Neutrophil (primary cell): ENCODE measurements around the gene LGALS1.
A peak's percentile ranks its signal among the peaks of the same experiment; 100 is the strongest.
"Not testable (repeated sequence)": the region's sequence is repeated elsewhere in the genome, so short reads cannot be mapped to it uniquely, and the experiment has no call there.

Source experiments
- H3K27ac ChIP-seq: fragments of 200-600 bp; sonication (generic); 2 replicates; pipeline ENCODE4 v1.5.1; 2016; ENCODE audit warnings: mild to moderate bottlenecking, moderate library complexity
- H3K27me3 ChIP-seq: fragments of 200-600 bp; sonication (generic); 2 replicates; pipeline ENCODE4 v1.6.0; 2016; ENCODE audit warnings: mild to moderate bottlenecking
- H3K36me3 ChIP-seq: fragments of 200-600 bp; sonication (generic); 2 replicates; pipeline ENCODE4 v1.5.1; 2017
- H3K4me1 ChIP-seq, 2 experiments: fragments of 200-600 bp in 1 of 2; sonication (generic) in 1 of 2; 1 replicate in 1 of 2; 2 replicates in 1 of 2; pipeline versions ENCODE4 v1.5.1 to v1.6.1; 2013 to 2016; ENCODE audit warnings: low read depth in 1 of 2, low read length in 1 of 2, mild to moderate bottlenecking in 1 of 2, moderate library complexity in 1 of 2; ENCODE audit not compliant: control insufficient read depth in 1 of 2, insufficient read depth in 1 of 2
- H3K4me3 ChIP-seq, 2 experiments: fragments of 200-600 bp in 1 of 2; sonication (generic) in 1 of 2; 1 replicate in 1 of 2; 2 replicates in 1 of 2; pipeline ENCODE4 v1.5.1; 2013 to 2016; ENCODE audit warnings: low read depth in 1 of 2, low read length in 1 of 2, mild to moderate bottlenecking in 1 of 2, moderate library complexity in 1 of 2
- H3K9me3 ChIP-seq: fragments of 200-600 bp; sonication (generic); 2 replicates; pipeline ENCODE4 v1.5.1; 2016
- TF ChIP-seq, protein P1 (sequence below): fragments of 200-600 bp; sonication (generic); IDR thresholded peaks from 2 replicates; pipeline ENCODE4 v1.5.1; 2016; ENCODE audit warnings: antibody characterized with exemption

Gene LGALS1

DNA sequence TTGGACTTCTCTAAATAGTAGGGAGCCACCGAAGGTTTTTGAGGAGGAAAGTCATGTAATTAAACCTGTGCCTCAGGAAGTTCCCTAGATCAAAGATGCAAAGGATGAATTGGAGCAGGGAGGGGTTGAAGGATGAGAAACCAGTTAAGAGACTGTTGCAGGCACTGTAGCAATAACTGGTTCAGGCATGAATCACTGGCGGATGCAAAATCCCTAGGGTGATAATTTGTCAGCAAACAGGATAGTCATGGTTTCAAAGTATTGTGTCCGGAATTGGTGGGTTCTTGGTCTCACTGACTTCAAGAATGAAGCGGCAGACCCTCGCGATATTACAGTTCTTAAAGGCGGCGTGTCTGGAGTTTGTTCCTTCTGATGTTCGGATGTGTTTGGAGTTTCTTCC is 41.3 kb downstream of the LGALS1 start:
- Histone ChIP-seq H3K27ac (no peak overlapping the region), H3K36me3 (peaks cover 18% of the 10 kb centered on the region), H3K27me3 (no peaks in the 10 kb centered on the region), H3K4me3 (no peak overlapping the region), H3K4me1 (no peaks in the 10 kb centered on the region), H3K9me3 (no peaks in the 10 kb centered on the region)
- TF ChIP-seq, protein P1, sequence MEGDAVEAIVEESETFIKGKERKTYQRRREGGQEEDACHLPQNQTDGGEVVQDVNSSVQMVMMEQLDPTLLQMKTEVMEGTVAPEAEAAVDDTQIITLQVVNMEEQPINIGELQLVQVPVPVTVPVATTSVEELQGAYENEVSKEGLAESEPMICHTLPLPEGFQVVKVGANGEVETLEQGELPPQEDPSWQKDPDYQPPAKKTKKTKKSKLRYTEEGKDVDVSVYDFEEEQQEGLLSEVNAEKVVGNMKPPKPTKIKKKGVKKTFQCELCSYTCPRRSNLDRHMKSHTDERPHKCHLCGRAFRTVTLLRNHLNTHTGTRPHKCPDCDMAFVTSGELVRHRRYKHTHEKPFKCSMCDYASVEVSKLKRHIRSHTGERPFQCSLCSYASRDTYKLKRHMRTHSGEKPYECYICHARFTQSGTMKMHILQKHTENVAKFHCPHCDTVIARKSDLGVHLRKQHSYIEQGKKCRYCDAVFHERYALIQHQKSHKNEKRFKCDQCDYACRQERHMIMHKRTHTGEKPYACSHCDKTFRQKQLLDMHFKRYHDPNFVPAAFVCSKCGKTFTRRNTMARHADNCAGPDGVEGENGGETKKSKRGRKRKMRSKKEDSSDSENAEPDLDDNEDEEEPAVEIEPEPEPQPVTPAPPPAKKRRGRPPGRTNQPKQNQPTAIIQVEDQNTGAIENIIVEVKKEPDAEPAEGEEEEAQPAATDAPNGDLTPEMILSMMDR, result no peak

DNA sequence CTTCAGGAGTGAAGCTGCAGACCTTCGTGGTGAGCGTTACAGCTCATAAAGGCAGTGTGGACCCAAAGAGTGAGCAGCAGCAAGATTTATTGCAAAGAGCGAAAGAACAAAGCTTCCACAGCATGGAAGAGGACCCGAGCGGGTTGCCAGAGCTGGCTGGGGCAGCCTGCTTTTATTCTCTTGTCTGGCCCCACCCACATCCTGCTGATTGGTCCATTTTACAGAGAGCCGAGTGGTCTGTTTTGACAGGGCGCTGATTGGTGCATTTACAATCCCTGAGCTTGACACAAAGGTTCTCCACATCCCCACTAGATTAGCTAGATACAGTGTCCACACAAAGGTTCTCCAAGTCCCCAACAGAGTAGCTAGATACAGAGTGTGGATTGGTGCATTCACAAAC is 41.8 kb downstream of the LGALS1 start:
- peaks cover 18% of the 10 kb centered on the region for H3K36me3 ChIP-seq
- H3K27ac ChIP-seq, H3K27me3 ChIP-seq, H3K4me1 ChIP-seq, H3K4me3 ChIP-seq, H3K9me3 ChIP-seq: not testable (repeated sequence)

DNA sequence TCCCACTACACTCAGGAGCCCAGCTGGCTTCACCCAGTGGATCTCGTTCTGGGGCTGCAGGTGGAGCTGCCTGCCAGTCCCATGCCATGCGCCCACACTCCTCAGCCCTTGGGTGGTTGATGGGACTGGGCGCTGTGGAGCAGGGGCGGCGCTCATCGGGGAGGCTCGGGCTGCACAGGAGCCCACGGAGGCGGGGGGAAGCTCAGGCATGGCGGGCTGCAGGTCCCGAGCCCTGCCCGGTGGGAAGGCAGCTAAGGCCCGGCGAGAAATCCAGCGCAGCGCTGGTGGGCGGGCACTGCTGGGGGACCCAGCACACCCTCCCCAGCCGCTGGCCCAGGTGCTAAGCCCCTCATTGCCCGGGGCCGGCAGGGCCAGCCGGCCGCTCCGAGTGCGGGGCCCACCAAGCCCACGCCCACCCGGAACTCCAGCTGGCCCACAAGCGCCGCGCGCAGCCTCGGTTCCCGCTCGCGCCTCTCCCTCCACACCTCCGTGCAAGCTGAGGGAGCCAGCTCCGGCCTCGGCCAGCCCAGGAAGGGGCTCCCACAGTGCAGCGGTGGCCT is 42.4 kb downstream of the LGALS1 start:
- not testable (repeated sequence) for H3K27me3 ChIP-seq, H3K9me3 ChIP-seq, H3K4me1 ChIP-seq, H3K4me3 ChIP-seq, H3K27ac ChIP-seq
- H3K36me3 ChIP-seq, result peaks cover 18% of the 10 kb centered on the region

DNA sequence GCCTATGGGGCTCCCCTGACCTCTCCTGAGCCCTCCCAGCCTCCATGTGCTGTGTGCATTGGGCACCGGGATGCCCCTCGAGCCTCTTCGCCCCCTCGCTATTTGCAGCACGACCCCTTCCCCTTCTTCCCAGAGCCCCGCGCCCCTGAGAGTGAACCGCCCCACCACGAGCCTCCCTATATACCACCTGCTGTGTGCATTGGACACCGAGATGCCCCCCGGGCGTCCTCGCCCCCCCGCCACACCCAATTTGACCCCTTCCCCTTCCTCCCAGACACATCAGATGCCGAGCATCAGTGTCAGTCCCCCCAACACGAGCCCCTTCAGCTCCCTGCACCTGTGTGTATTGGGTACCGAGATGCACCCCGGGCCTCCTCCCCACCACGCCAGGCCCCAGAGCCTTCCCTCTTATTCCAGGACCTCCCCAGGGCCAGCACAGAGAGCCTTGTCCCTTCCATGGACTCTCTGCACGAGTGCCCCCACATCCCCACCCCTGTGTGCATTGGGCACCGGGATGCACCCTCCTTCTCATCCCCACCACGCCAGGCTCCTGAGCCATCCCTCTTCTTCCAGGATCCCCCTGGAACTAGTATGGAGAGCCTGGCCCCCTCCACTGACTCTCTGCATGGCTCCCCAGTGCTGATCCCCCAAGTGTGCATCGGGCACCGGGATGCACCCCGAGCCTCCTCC is 50.3 kb downstream of the LGALS1 start:
- no peaks in the 10 kb centered on the region for H3K36me3 ChIP-seq
- TF ChIP-seq, protein P1, result no peak

DNA sequence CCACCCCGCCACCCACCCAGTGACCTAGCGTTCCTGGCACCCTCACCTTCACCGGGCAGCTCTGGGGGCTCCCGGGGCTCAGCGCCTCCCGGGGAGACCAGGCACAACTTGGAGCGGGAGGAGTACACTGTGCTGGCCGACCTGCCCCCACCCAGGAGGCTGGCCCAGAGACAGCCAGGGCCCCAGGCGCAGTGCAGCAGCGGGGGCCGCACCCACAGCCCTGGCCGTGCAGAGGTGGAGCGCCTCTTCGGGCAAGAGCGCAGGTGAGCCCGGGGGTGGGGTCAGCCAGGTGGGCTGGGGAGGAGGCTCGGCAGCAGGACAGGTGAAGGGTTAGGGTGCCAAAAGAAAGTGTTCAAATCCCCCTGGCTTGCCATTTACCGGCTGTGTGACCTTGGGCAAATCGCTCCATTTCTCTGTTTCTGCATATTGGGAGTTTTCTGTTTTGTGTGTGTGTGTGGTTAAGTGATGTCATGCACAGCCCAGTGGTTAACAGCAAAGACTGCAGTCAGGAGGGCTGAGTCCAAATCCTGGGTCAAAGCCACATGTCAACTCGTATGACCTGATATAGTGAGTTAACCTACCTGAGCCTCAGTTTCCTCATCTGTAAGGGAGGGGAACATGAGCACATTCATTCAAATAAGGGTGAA is 50.9 kb downstream of the LGALS1 start:
- TF ChIP-seq, protein P1, result no peak
- Histone ChIP-seq H3K27me3 (no peaks in the 10 kb centered on the region), H3K36me3 (no peaks in the 10 kb centered on the region), H3K4me1 (peaks cover 27 to 32% of the 10 kb centered on the region in 2 experiments), H3K27ac (no peak overlapping the region), H3K9me3 (no peaks in the 10 kb centered on the region), H3K4me3 (no peak overlapping the region)

More for the DNA sequence above, 50.3 kb downstream of the LGALS1 start:
- no peak overlapping the region for H3K27ac ChIP-seq
- H3K9me3 ChIP-seq, result no peaks in the 10 kb centered on the region
- no peak overlapping the region for H3K4me3 ChIP-seq
- no peaks in the 10 kb centered on the region for H3K27me3 ChIP-seq
- H3K4me1 ChIP-seq, result peaks cover 20 to 26% of the 10 kb centered on the region in 2 experiments

DNA sequence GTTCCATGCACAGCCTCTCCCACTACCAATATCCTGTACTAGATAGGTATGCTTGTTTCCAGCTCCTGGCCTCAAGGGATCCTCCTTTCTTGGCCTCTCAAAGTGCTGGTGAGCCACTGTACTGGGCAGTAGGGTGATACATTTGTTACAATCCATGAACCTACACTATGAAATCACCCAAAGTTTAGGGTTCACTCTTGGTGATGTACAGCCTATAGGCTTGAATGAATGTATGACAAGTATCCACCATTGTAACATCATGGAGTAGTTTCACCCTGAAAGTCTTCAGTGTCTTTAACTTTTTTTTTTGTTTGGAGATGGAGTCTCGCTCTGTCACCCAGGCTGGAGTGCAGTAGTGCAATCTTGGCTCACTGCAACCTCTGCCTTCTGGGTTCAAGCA is 53.2 kb downstream of the LGALS1 start:
- H3K27ac ChIP-seq, result peak overlapping the region; percentile 62
- TF ChIP-seq, protein P1, result no peak
- no peaks in the 10 kb centered on the region for H3K27me3 ChIP-seq
- H3K4me1 ChIP-seq, result peaks cover 39 to 45% of the 10 kb centered on the region in 2 experiments
- no peaks in the 10 kb centered on the region for H3K36me3 ChIP-seq
- H3K9me3 ChIP-seq, result no peaks in the 10 kb centered on the region
- no peak overlapping the region for H3K4me3 ChIP-seq
